ENCODE results near the gene AXIN1. TPM values are rescaled to one million over a fixed set of nuclear protein-coding genes. Genes with fewer than 3 reads are reported as not detected.
A peak's percentile ranks its signal among the peaks of the same experiment; 100 is the strongest.

Gene AXIN1
- total RNA-seq, 1 experiment from 2014 or later: 53.3 TPM

DNA sequence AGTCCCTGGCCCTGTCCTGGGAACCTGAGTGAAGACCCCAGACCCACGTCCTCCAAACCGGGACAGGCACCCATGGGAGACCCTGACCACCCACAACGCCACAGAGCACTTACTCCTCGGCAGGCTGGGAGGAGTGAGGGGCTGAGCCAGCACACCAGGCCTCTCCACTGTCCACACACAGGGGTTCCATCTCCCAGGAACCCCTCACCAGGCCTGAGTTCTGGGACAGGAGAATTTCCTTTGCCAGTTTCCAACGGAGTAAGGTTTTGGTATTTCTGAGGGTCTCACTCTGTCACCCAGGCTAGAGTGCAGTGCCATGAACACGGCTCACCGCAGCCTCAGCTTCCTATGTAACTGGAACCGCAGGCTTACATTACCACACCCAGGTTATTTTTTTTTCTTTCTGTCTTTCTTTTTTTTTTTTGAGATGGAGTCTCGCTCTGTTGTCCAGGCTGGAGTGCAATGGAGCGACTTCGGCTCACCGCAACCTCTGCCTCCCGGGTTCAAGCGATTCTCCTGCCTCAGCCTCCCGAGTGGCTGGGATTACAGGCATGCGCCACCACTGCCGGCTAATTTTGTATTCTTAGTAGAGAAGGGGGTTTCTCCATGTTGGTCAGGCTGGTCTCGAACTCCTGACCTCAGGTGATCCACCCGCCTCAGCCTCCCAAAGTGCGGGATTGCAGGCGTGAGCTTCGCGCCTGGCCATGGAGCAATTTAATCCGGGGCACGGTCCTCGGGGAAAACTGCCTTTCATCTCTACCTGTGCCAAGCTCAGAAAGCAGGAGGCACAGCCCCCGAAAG, 27.6 kb upstream of the AXIN1 start:
- ATAC-seq: no peak
- H3K4me3 ChIP-seq (ENCODE audit: low read depth in 2 of 2, low read length in 2 of 2): peak overlapping the region; percentile 73 to 84
- H3K9me3 ChIP-seq (ENCODE audit: control insufficient read depth, insufficient read depth, low read depth, low read length): no peaks in the 10 kb centered on the region
- BruUV-seq (replicated peaks): TSS peak; percentile 75
- no peaks in the 10 kb centered on the region for H3K36me3 ChIP-seq (ENCODE audit: control insufficient read depth, insufficient read depth, low read length)
- intact Hi-C loops (cut with micrococcal nuclease; ENCODE audit: unreplicated experiment) (no loop called here), in situ Hi-C loops (cut with HindIII; ENCODE audit: low pct_unique_long_range_greater_than_20kb, low sequenced_read_pairs) (no loop called here)
- H3K27me3 ChIP-seq (ENCODE audit: control insufficient read depth, insufficient read depth, low read length): no peaks in the 10 kb centered on the region
- CTCF ChIA-PET: no interaction called here
- TF ChIP-seq TCF7L2 (IDR thresholded peaks at IDR 0.05; ENCODE audit: low read depth, low read length) (no peak), SIN3A (IDR thresholded peaks at IDR 0.05; ENCODE audit: borderline replicate concordance, insufficient read depth, low read depth, low read length) (no peak), POLR2AphosphoS5 (IDR thresholded peaks at IDR 0.05; ENCODE audit: low read depth, low read length) (no peak)
- TF ChIP-seq, protein P1, sequence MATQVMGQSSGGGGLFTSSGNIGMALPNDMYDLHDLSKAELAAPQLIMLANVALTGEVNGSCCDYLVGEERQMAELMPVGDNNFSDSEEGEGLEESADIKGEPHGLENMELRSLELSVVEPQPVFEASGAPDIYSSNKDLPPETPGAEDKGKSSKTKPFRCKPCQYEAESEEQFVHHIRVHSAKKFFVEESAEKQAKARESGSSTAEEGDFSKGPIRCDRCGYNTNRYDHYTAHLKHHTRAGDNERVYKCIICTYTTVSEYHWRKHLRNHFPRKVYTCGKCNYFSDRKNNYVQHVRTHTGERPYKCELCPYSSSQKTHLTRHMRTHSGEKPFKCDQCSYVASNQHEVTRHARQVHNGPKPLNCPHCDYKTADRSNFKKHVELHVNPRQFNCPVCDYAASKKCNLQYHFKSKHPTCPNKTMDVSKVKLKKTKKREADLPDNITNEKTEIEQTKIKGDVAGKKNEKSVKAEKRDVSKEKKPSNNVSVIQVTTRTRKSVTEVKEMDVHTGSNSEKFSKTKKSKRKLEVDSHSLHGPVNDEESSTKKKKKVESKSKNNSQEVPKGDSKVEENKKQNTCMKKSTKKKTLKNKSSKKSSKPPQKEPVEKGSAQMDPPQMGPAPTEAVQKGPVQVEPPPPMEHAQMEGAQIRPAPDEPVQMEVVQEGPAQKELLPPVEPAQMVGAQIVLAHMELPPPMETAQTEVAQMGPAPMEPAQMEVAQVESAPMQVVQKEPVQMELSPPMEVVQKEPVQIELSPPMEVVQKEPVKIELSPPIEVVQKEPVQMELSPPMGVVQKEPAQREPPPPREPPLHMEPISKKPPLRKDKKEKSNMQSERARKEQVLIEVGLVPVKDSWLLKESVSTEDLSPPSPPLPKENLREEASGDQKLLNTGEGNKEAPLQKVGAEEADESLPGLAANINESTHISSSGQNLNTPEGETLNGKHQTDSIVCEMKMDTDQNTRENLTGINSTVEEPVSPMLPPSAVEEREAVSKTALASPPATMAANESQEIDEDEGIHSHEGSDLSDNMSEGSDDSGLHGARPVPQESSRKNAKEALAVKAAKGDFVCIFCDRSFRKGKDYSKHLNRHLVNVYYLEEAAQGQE (IDR thresholded peaks at IDR 0.05; ENCODE audit: insufficient read depth in 1 of 2, low read depth in 2 of 2, low read length in 1 of 2): no peak
- TF ChIP-seq, protein P2, sequence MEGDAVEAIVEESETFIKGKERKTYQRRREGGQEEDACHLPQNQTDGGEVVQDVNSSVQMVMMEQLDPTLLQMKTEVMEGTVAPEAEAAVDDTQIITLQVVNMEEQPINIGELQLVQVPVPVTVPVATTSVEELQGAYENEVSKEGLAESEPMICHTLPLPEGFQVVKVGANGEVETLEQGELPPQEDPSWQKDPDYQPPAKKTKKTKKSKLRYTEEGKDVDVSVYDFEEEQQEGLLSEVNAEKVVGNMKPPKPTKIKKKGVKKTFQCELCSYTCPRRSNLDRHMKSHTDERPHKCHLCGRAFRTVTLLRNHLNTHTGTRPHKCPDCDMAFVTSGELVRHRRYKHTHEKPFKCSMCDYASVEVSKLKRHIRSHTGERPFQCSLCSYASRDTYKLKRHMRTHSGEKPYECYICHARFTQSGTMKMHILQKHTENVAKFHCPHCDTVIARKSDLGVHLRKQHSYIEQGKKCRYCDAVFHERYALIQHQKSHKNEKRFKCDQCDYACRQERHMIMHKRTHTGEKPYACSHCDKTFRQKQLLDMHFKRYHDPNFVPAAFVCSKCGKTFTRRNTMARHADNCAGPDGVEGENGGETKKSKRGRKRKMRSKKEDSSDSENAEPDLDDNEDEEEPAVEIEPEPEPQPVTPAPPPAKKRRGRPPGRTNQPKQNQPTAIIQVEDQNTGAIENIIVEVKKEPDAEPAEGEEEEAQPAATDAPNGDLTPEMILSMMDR (IDR thresholded peaks at IDR 0.05): no peak
- peak overlapping the region; percentile 71 for H3K27ac ChIP-seq (ENCODE audit: low read length)
- DNase-seq (ENCODE audit: low read depth, low spot score): no peak
- POLR2A ChIA-PET: interaction anchor here (0.6 to 0.7 kb wide), 2 partner anchors 70 to 156 kb away, joined by 3 to 7 read pairs; no protein-coding TSS in a partner anchor
- peaks cover 33% of the 10 kb centered on the region for H3K4me1 ChIP-seq (ENCODE audit: control insufficient read depth, insufficient read depth, low read length)

DNA sequence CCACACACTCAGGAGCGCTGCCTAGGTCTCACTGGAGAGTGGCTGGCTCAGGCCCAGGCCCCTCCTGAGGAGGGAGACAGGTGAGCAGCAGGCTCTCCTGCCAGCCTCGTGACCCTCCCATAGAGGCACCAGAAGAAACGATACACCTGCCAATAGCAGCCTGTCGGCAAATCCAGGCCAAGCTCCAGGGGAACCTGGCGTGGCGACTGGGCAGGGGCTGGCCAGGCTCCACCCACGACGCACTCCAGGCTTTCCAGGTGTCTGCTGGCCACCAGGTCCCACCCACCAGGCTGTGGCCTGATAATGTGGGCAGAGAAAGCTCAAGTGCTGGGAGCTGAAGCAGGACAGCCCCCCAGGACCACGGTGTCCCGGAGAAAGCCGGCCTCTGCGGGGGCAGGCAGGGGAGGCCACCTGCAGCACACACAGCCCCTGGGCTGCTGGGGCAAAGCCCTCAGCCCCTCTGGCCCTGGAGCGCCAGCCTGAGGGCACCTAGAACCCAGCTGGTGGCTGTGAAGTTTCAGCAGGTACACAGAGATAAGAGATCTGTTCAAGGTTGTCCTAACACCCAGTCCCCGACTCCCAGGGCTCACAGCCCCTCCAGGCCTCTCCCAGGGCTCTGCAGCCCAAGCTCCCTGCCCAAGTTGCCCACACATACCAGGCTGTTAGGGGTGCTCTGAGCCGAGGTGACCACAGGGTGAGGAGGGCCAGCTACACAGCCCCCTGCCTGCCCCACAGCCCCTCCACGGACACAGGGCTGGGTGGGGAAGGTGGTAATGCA, 26.8 kb upstream of the AXIN1 start:
- peak overlapping the region; percentile 71 for H3K27ac ChIP-seq (ENCODE audit: low read length)
- TF ChIP-seq POLR2AphosphoS5 (IDR thresholded peaks at IDR 0.05; ENCODE audit: low read depth, low read length): 0 out of 2 replicates have a peak, but pooled peaks have one; percentile 14
- TF ChIP-seq TCF7L2 (IDR thresholded peaks at IDR 0.05; ENCODE audit: low read depth, low read length): no peak
- TF ChIP-seq, protein P2 (IDR thresholded peaks at IDR 0.05): no peak
- TF ChIP-seq SIN3A (IDR thresholded peaks at IDR 0.05; ENCODE audit: borderline replicate concordance, insufficient read depth, low read depth, low read length): no peak
- TF ChIP-seq, protein P1 (IDR thresholded peaks at IDR 0.05; ENCODE audit: insufficient read depth in 1 of 2, low read depth in 2 of 2, low read length in 1 of 2): no peak
- H3K9me3 ChIP-seq (ENCODE audit: control insufficient read depth, insufficient read depth, low read depth, low read length): no peaks in the 10 kb centered on the region
- H3K36me3 ChIP-seq (ENCODE audit: control insufficient read depth, insufficient read depth, low read length): no peaks in the 10 kb centered on the region
- H3K4me3 ChIP-seq (ENCODE audit: low read depth in 2 of 2, low read length in 2 of 2): no peak overlapping the region; a peak in 1 of 4 replicates
- no peak for DNase-seq (ENCODE audit: low read depth, low spot score)
- POLR2A ChIA-PET: no interaction called here
- H3K4me1 ChIP-seq (ENCODE audit: control insufficient read depth, insufficient read depth, low read length): peaks cover 33% of the 10 kb centered on the region
- intact Hi-C loops (cut with micrococcal nuclease; ENCODE audit: unreplicated experiment) (no loop called here), in situ Hi-C loops (cut with HindIII; ENCODE audit: low pct_unique_long_range_greater_than_20kb, low sequenced_read_pairs) (no loop called here)
- CTCF ChIA-PET: no interaction called here
- no TSS peak for BruUV-seq (replicated peaks)
- H3K27me3 ChIP-seq (ENCODE audit: control insufficient read depth, insufficient read depth, low read length): no peaks in the 10 kb centered on the region
- ATAC-seq: no peak
